Ishikawa (cell line): ENCODE measurements around the gene CMTM1.

Experiments used
- CEBPB ChIP-seq: IDR thresholded peaks from 2 replicates; pipeline ENCODE4 v1.6.1; 2012
- CREB1 ChIP-seq: IDR thresholded peaks from 2 replicates; pipeline ENCODE4 v1.6.1; 2012; ENCODE audit warnings: low read depth
- EP300 ChIP-seq: IDR thresholded peaks from 2 replicates; pipeline ENCODE4 v1.6.1; 2012; ENCODE audit warnings: borderline replicate concordance
- FOXM1 ChIP-seq: IDR thresholded peaks from 2 replicates; pipeline ENCODE4 v1.6.1; 2012; ENCODE audit warnings: low read depth, borderline replicate concordance
- MAX ChIP-seq: IDR thresholded peaks from 2 replicates; pipeline ENCODE4 v1.6.1; 2012
- RAD21 ChIP-seq: IDR thresholded peaks from 2 replicates; pipeline ENCODE4 v1.6.1; 2012; ENCODE audit warnings: low read depth
- REST ChIP-seq: IDR thresholded peaks from 2 replicates; pipeline ENCODE4 v1.6.1; 2012; ENCODE audit warnings: low read depth, mild to moderate bottlenecking
- TAF1 ChIP-seq: IDR thresholded peaks from 2 replicates; pipeline ENCODE4 v1.6.1; 2012; ENCODE audit warnings: low read depth, mild to moderate bottlenecking
- TCF12 ChIP-seq: IDR thresholded peaks from 2 replicates; pipeline ENCODE4 v1.6.1; 2012; ENCODE audit warnings: low read depth
- TEAD4 ChIP-seq: IDR thresholded peaks from 2 replicates; pipeline ENCODE4 v1.6.1; 2012
- USF1 ChIP-seq: IDR thresholded peaks from 2 replicates; pipeline ENCODE4 v1.6.1; 2012
- YY1 ChIP-seq: IDR thresholded peaks from 2 replicates; pipeline ENCODE4 v1.6.1; 2012; ENCODE audit warnings: low read depth

GRCh38 chr16:66623755-66624154 is 57.5 kb downstream of the CMTM1 start:
- TF ChIP-seq REST (no peak), RAD21 (no peak), TCF12 (no peak), MAX (no peak), EP300 (no peak), TAF1 (no peak), CEBPB (no peak), USF1 (no peak), CREB1 (no peak), TEAD4 (no peak), YY1 (no peak), FOXM1 (no peak)
